Retinal pigment epithelial cell (primary cell): ENCODE results near the gene CTSL.
A peak's percentile ranks its signal among the peaks of the same experiment; 100 is the strongest.

Experiments
- DNase-seq: peaks from one replicate; pipeline ENCODE4 v3.0.0-alpha.2; 2010; ENCODE audit warnings: low read depth
- H3K4me3 ChIP-seq: 2 replicates; pipeline ENCODE4 v1.5.1; 2011; ENCODE audit warnings: mild to moderate bottlenecking, low read length, control low read depth, moderate library complexity
- TF ChIP-seq, protein P1 (sequence below): conservative IDR thresholded peaks from 2 replicates; pipeline ENCODE4 v1.5.1; 2011; ENCODE audit warnings: low read depth, low read length, control low read depth, inconsistent platforms

The CTSL gene

DNA sequence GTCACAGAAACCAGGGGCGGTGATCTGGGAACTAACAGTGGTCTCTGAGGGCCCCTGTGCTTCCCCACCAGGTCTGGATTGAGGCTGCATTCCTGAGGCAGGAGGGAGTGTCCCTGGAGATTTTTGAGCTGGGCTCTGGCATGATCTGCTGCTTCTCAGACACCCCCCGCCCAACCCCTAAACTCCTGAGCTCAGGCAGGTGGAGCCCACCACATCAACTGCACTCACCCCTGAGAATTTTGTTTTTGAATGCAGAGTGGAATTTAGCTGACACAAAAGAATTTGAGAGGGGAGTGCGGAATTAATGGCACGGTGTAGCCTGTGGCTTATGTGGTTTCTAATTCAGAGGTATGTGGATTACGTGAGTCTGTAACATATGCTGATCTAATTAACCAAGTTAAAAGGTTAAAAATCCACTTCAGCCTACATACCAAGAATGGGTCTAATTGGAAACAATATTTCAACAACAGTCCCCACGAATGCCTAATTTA, 23.9 kb upstream of the CTSL start:
- TF ChIP-seq, protein P1, sequence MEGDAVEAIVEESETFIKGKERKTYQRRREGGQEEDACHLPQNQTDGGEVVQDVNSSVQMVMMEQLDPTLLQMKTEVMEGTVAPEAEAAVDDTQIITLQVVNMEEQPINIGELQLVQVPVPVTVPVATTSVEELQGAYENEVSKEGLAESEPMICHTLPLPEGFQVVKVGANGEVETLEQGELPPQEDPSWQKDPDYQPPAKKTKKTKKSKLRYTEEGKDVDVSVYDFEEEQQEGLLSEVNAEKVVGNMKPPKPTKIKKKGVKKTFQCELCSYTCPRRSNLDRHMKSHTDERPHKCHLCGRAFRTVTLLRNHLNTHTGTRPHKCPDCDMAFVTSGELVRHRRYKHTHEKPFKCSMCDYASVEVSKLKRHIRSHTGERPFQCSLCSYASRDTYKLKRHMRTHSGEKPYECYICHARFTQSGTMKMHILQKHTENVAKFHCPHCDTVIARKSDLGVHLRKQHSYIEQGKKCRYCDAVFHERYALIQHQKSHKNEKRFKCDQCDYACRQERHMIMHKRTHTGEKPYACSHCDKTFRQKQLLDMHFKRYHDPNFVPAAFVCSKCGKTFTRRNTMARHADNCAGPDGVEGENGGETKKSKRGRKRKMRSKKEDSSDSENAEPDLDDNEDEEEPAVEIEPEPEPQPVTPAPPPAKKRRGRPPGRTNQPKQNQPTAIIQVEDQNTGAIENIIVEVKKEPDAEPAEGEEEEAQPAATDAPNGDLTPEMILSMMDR = no peak
- no peak overlapping the region for H3K4me3 ChIP-seq
- DNase-seq = peak; percentile 76

DNA sequence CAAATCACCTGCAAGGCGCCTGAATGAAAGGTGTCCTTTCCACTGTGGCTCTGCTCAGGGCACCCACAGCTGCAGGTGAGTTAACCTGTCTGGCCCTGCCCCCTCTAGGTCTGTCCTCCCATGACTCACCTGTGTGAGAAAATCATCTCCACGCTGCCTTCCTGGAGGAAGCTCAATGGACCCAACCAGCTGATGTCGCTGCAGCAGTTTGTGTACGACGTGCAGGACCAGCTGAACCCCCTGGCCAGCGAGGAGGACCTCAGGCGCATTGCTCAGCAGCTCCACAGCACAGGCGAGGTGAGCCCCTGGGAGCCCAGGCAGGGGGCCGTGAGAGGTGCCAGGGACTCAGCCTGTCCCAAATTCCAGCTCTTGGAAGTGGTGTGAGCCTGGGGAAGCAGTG, 23.0 kb upstream of the CTSL start:
- TF ChIP-seq, protein P1 = no peak
- DNase-seq = no peak
- H3K4me3 ChIP-seq = no peak overlapping the region

DNA sequence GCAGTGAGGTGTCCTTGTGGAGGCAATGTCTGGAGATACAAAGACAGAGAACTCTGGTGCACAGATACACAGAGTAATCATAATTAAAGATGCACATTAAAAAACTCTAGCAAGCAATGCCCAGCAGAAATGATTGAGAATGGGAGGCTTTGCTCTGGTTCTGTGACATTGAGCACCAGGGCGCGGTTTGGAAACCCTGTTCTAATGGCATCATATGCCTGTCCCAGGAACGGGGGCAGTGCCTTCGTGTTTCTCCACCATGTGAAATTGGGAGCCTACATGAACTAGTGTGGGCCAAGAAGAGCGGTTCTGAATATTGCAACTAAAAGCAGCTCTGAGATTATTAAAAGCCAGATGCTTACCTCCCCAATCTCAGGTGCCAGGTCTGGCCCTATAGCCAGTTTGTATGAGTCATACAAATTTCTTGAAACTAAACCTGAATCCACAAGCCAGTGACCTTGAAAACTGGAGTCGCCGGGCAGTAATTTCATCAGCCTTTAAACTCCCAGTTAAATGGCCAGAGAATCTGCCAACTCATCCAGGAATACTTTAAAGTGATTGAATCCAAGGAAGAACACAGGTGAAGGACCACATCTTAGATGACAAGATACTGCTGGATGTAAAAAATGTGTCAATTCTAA, 22.2 kb upstream of the CTSL start:
- TF ChIP-seq, protein P1 = no peak
- DNase-seq = no peak
- no peak overlapping the region for H3K4me3 ChIP-seq

DNA sequence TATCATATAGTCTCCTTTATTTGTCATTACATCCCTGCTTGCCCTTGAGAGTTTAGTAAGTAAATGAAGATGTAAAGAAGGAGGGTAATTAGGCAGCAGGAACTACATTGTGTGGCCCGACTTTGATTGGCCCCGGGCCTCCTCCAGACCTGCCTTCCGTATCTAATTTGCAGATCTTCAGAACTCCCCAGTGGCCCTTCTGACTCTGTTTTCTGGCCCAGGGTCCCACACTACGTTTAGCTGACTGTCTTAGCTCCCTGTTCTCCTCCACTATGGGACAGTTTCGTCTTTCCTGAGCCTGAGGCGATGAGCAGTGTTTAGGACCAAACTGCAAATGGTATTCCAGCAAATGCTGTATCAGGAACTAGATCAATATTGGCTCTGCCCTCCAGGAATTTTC, 21.6 kb upstream of the CTSL start:
- TF ChIP-seq, protein P1 = no peak
- no peak for DNase-seq
- no peak overlapping the region for H3K4me3 ChIP-seq

DNA sequence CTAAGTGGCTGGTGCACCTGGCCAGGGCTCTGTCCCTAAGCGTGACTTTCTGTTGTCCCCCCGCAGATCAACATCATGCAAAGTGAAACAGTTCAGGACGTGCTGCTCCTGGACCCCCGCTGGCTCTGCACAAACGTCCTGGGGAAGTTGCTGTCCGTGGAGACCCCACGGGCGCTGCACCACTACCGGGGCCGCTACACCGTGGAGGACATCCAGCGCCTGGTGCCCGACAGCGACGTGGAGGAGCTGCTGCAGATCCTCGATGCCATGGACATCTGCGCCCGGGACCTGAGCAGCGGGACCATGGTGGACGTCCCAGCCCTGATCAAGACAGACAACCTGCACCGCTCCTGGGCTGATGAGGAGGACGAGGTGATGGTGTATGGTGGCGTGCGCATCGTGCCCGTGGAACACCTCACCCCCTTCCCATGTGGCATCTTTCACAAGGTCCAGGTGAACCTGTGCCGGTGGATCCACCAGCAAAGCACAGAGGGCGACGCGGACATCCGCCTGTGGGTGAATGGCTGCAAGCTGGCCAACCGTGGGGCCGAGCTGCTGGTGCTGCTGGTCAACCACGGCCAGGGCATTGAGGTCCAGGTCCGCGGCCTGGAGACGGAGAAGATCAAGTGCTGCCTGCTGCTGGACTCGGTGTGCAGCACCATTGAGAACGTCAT, 19.7 kb upstream of the CTSL start:
- DNase-seq = no peak
- TF ChIP-seq, protein P1 = no peak
- no peak overlapping the region for H3K4me3 ChIP-seq

DNA sequence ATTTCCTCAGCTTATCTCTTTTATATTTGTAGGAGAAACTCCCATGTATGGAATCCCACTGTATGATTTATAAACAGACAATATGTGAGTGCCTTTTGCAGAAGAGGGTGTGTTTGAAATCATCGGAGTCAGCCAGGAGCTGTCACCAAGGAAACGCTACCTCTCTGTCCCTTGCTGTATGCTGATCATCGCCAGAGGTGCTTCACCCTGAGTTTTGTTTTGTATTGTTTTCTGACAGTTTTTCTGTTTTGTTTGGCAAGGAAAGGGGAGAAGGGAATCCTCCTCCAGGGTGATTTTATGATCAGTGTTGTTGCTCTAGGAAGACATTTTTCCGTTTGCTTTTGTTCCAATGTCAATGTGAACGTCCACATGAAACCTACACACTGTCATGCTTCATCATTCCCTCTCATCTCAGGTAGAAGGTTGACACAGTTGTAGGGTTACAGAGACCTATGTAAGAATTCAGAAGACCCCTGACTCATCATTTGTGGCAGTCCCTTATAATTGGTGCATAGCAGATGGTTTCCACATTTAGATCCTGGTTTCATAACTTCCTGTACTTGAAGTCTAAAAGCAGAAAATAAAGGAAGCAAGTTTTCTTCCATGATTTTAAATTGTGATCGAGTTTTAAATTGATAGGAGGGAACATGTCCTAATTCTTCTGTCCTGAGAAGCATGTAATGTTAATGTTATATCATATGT, 18.0 kb upstream of the CTSL start:
- DNase-seq = no peak
- H3K4me3 ChIP-seq = no peak overlapping the region
- TF ChIP-seq, protein P1 = no peak

DNA sequence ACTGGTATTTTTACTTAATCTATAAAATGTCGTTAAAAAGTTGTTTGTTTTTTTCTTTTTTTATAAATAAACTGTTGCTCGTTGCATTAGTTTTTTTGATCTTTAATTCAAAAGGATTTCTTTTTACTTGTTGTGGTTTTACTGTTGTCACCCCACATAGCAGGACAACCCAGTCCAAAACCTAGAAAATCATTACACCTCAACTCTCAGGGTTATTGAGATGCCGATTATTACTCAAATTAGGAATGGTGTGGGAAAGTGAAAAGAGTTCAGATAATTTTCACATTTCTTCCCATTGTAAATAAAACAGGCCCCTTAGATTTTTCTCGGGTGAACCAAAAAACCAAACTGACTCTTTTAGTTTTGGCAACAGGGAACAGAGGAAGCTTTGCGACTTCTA, 17.4 kb upstream of the CTSL start:
- TF ChIP-seq, protein P1 = no peak
- DNase-seq = no peak
- H3K4me3 ChIP-seq = no peak overlapping the region
